BLaER1 treated with 17β-estradiol and CSF1 and Interleukin-3, amounts not matched to agents 10 nM and 100 nM (cell line): ENCODE data around the gene PLXDC2.

Source experiments
- H3K27ac ChIP-seq, 11 experiments: shearing (Covaris generic); formaldehyde crosslinking; 2 replicates each; pipeline ENCODE4 v1.8.1; 2022
- H3K27me3 ChIP-seq, 11 experiments: shearing (Covaris generic); formaldehyde crosslinking; 2 replicates each; pipeline ENCODE4 v1.8.1; 2022
- H3K36me3 ChIP-seq, 11 experiments: shearing (Covaris generic); formaldehyde crosslinking; 2 replicates each; pipeline ENCODE4 v1.8.1; 2022
- H3K4me1 ChIP-seq, 10 experiments: shearing (Covaris generic); formaldehyde crosslinking; 2 replicates each; pipeline ENCODE4 v1.8.1; 2022
- H3K4me2 ChIP-seq, 11 experiments: shearing (Covaris generic); formaldehyde crosslinking; 2 replicates each; pipeline ENCODE4 v1.8.1; 2022
- H3K4me3 ChIP-seq, 10 experiments: shearing (Covaris generic); formaldehyde crosslinking; 2 replicates each; pipeline ENCODE4 v1.8.1; 2022
- H3K9ac ChIP-seq, 11 experiments: shearing (Covaris generic); formaldehyde crosslinking; 2 replicates each; pipeline ENCODE4 v1.8.1; 2022
- H3K9me3 ChIP-seq, 11 experiments: shearing (Covaris generic); formaldehyde crosslinking; replicated peaks in 1 of 11; 2 replicates each; pipeline ENCODE4 v1.8.1; 2022
- H4K20me1 ChIP-seq, 11 experiments: shearing (Covaris generic); formaldehyde crosslinking; 2 replicates each; pipeline ENCODE4 v1.8.1; 2022
- Cebpa-rat ChIP-seq, 11 experiments: shearing (Covaris generic); IDR thresholded peaks; 2 replicates each; pipeline ENCODE4 v1.8.1; 2022

PLXDC2 gene

DNA sequence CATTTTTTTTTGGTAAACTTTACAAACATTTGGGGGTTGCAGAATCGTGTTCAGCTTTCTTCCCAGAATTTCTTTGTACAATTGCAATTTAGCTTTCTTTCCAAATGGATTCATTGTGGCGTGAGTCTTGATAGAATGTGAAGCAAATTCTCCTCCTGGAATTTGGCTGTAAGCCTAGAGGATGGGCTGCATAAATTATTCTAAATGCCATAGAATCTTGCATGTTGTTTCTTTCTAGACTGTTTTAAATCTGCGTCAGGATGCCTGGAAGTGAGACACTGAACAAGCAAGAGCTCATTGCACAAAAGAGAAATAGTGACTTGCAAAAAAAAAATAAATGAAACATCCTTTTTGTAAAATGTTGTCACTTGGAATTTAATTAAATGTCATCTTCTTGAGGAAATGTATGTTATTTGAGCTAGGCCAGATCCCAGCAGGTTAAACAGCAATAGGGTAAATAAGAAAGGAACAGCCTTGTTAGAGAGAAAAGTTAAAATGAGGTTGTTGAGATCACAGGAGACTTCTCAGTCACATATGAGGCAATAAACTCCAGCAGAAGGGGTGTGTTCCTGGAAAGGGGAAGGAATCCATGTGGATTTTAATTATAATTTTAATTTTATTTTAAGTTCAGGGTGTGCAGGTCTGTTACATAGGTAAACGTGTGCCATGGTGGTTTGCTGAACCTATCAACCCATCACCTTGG, 483.0 kb downstream of the PLXDC2 start:
- H3K4me2 ChIP-seq, result no peak overlapping the region
- no peaks in the 10 kb centered on the region for H3K4me1 ChIP-seq
- no peak overlapping the region for H3K4me3 ChIP-seq
- no peak overlapping the region for H3K9ac ChIP-seq
- no peak overlapping the region for H3K27ac ChIP-seq
- peaks cover 0 to 10% (median 5%) of the 10 kb centered on the region in 11 experiments; a peak in 8 of 22 replicates for H3K9me3 ChIP-seq
- H3K36me3 ChIP-seq, result no peaks in the 10 kb centered on the region
- no peak for TF ChIP-seq Cebpa-rat (IDR thresholded peaks at IDR 0.05)
- no peaks in the 10 kb centered on the region for H4K20me1 ChIP-seq
- no peaks in the 10 kb centered on the region for H3K27me3 ChIP-seq

DNA sequence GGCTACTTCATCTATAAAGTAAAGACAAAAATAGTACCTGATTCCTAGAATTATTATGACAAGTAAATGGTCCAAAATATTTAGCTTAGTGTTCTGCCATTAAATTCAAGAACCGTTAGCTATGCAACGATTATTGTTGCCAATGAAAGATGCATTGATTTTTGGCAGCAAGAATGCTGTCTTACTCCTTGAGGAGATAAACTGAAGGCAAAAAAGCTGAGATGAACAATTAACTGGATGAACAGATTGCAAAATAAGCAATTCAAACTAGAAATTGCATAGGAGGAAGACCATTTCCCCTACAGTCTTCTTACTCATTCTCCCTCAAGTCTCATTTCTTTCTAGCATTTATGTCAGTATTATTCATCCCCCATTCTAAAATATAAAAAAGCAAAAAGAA, 484.5 kb downstream of the PLXDC2 start:
- Histone ChIP-seq H3K9ac (no peak overlapping the region), H3K27ac (no peak overlapping the region), H3K9me3 (peaks cover 0 to 10% (median 5%) of the 10 kb centered on the region in 11 experiments; a peak in 8 of 22 replicates), H3K27me3 (no peaks in the 10 kb centered on the region), H3K4me1 (no peaks in the 10 kb centered on the region), H3K36me3 (no peaks in the 10 kb centered on the region), H3K4me3 (no peak overlapping the region), H3K4me2 (no peak overlapping the region), H4K20me1 (no peaks in the 10 kb centered on the region)
- TF ChIP-seq Cebpa-rat (IDR thresholded peaks at IDR 0.05), result no peak

DNA sequence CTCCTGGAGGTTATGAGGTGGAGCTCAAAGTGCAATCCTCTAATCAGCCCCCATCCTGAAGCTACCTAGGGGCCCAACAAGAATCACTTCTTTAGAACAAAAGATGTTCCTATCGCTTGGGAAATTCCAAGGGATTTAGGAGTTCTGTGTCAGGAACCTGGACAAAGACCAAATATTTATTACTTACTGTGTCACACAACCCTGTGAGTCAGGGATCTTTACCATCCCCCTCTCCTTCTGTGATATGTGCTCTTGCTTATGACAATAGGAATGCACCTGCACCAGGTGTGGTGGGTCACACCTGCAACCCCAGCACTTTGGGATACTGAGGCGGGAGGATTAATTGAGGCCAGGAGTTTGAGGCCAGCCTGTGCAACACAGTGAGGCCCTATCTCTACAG, 485.8 kb downstream of the PLXDC2 start:
- Histone ChIP-seq H3K9ac (no peak overlapping the region), H4K20me1 (no peaks in the 10 kb centered on the region), H3K27me3 (no peaks in the 10 kb centered on the region), H3K4me1 (no peaks in the 10 kb centered on the region), H3K9me3 (peaks cover 0 to 8% (median 2%) of the 10 kb centered on the region in 11 experiments; a peak in 8 of 22 replicates), H3K4me2 (no peak overlapping the region), H3K27ac (no peak overlapping the region), H3K36me3 (no peaks in the 10 kb centered on the region), H3K4me3 (no peak overlapping the region)
- no peak for TF ChIP-seq Cebpa-rat (IDR thresholded peaks at IDR 0.05)

DNA sequence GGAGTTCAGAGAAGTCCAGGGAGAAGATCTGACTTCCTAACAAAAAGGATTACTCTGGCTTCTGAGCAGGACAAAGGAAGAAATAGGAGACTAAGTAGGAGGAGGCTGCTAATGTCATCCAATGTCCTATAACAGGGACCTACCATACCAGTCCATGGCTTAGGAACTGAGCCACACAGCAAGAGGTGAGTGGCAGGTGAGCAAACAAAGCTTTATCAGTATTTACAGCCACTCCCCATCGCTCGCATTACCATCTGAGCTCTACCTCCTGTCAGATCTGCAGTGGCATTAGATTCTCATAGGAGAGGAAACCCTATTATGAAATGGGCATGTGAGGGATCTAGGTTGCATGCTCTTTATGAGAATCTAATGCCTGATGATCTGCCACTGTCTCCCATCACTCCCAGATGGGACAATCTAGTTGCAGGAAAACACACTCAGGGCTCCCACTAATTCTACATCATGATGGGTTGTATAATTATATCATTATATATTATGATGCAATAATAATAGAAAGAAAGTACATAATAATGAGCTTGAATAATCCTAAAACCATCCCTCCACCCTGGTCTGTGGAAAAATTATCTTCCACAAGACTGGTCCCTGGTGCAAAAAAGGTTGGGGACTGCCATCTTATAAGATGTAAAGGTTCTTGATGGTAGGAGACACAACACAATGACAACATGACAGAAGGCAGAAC, 487.4 kb downstream of the PLXDC2 start:
- no peak overlapping the region for H3K4me2 ChIP-seq
- no peak for TF ChIP-seq Cebpa-rat (IDR thresholded peaks at IDR 0.05)
- no peaks in the 10 kb centered on the region for H3K4me1 ChIP-seq
- no peak overlapping the region for H3K27ac ChIP-seq
- H3K36me3 ChIP-seq, result no peaks in the 10 kb centered on the region
- H3K9ac ChIP-seq, result no peak overlapping the region
- H3K4me3 ChIP-seq, result no peak overlapping the region
- H3K9me3 ChIP-seq, result peaks cover 0 to 4% (median 0%) of the 10 kb centered on the region in 11 experiments; a peak in 1 of 22 replicates
- H4K20me1 ChIP-seq, result no peaks in the 10 kb centered on the region
- no peaks in the 10 kb centered on the region for H3K27me3 ChIP-seq

GRCh38 chr10:20313665-20314064, 497.4 kb downstream of the PLXDC2 start:
- peaks cover 27 to 42% (median 31%) of the 10 kb centered on the region in 11 experiments for H3K9me3 ChIP-seq
- H3K27ac ChIP-seq, result no peak overlapping the region
- no peak overlapping the region for H3K9ac ChIP-seq
- H3K4me2 ChIP-seq, result no peak overlapping the region
- no peak overlapping the region for H3K4me3 ChIP-seq
- H4K20me1 ChIP-seq, result no peaks in the 10 kb centered on the region
- H3K4me1 ChIP-seq, result no peaks in the 10 kb centered on the region
- peaks cover 0 to 3% (median 0%) of the 10 kb centered on the region in 11 experiments; a peak in 1 of 22 replicates for H3K36me3 ChIP-seq
- no peaks in the 10 kb centered on the region for H3K27me3 ChIP-seq
- no peak for TF ChIP-seq Cebpa-rat (IDR thresholded peaks at IDR 0.05)

DNA sequence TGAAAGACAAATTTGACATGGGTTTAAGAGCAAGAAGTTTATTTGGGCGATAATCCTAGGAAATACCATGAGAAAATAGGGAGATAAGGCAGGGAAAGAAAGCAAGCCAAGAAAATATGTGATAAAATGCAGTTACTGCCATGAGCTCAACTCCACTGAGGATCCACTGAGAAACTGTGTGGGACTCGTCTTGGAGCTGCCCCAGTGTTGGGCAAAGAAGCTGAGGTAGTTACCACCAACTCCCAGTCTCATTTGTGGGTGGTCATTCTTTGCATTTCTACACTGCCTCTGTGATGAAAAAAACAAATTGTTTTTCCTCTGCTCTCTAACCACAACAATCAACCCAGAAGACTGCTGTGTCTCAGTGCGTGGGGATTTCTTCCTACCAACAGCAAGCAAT, 498.2 kb downstream of the PLXDC2 start:
- Histone ChIP-seq H3K27me3 (no peaks in the 10 kb centered on the region), H3K4me1 (no peaks in the 10 kb centered on the region), H3K9me3 (peaks cover 27 to 38% (median 31%) of the 10 kb centered on the region in 11 experiments), H3K4me3 (no peak overlapping the region), H3K9ac (no peak overlapping the region), H3K27ac (no peak overlapping the region), H3K36me3 (peaks cover 0 to 3% (median 0%) of the 10 kb centered on the region in 11 experiments; a peak in 1 of 22 replicates), H4K20me1 (no peaks in the 10 kb centered on the region), H3K4me2 (no peak overlapping the region)
- TF ChIP-seq Cebpa-rat (IDR thresholded peaks at IDR 0.05), result no peak

GRCh38 chr10:20327954-20328353, 511.7 kb downstream of the PLXDC2 start:
- H4K20me1 ChIP-seq, result no peaks in the 10 kb centered on the region
- no peak overlapping the region for H3K4me3 ChIP-seq
- TF ChIP-seq Cebpa-rat (IDR thresholded peaks at IDR 0.05), result no peak
- no peak overlapping the region for H3K4me2 ChIP-seq
- no peak overlapping the region for H3K9ac ChIP-seq
- no peaks in the 10 kb centered on the region for H3K27me3 ChIP-seq
- H3K9me3 ChIP-seq, result peaks cover 0 to 5% (median 0%) of the 10 kb centered on the region in 11 experiments; a peak in 5 of 22 replicates
- H3K36me3 ChIP-seq, result no peaks in the 10 kb centered on the region
- no peak overlapping the region for H3K27ac ChIP-seq
- no peaks in the 10 kb centered on the region for H3K4me1 ChIP-seq

- TF ChIP-seq Cebpa-rat (IDR thresholded peaks at IDR 0.05), result no peak
- Histone ChIP-seq H3K9me3 (peaks cover 0 to 9% (median 4%) of the 10 kb centered on the region in 11 experiments; a peak in 7 of 22 replicates), H3K36me3 (no peaks in the 10 kb centered on the region), H3K27me3 (no peaks in the 10 kb centered on the region), H3K27ac (no peak overlapping the region), H3K4me3 (no peak overlapping the region), H3K9ac (no peak overlapping the region), H3K4me2 (no peak overlapping the region), H4K20me1 (no peaks in the 10 kb centered on the region), H3K4me1 (peaks cover 0 to 7% (median 5%) of the 10 kb centered on the region in 10 experiments; a peak in 8 of 20 replicates)
These were observed 514.0 kb downstream of the PLXDC2 start for GRCh38 chr10:20330246-20330645.

- no peak overlapping the region for H3K9ac ChIP-seq
These were observed 518.3 kb downstream of the PLXDC2 start for GRCh38 chr10:20334559-20334958.

More at GRCh38 chr10:20334559-20334958, 518.3 kb downstream of the PLXDC2 start:
- Histone ChIP-seq H4K20me1 (no peaks in the 10 kb centered on the region), H3K9me3 (peaks cover 9 to 22% (median 13%) of the 10 kb centered on the region in 11 experiments), H3K27ac (no peak overlapping the region), H3K36me3 (no peaks in the 10 kb centered on the region), H3K4me2 (peak overlapping the region in 7 of 11 experiments; percentile 19 to 45 (median 25); a peak in 5 of 22 replicates), H3K27me3 (no peaks in the 10 kb centered on the region), H3K4me3 (no peak overlapping the region), H3K4me1 (peaks cover 0 to 7% (median 5%) of the 10 kb centered on the region in 10 experiments; a peak in 8 of 20 replicates)
- TF ChIP-seq Cebpa-rat (IDR thresholded peaks at IDR 0.05), result no peak
